HG03139 (cell line): ENCODE data around the gene RPS6KA1.
"Not testable (repeated sequence)": the region's sequence is repeated elsewhere in the genome, so short reads cannot be mapped to it uniquely, and the experiment has no call there.

Experiments used
- ATAC-seq: cut with Tn5 transposase; IDR thresholded peaks from one replicate; pipeline ENCODE4 v1.9.1; 2021; ENCODE audit not compliant: unreplicated experiment

The RPS6KA1 gene

GRCh38 chr1:26553942-26554682 is 24.6 kb downstream of the RPS6KA1 start:
- no peak for ATAC-seq

- no peak for ATAC-seq
These were observed 25.2 kb downstream of the RPS6KA1 start for GRCh38 chr1:26554781-26555180.

- ATAC-seq, result no peak
These were observed 26.0 kb downstream of the RPS6KA1 start for GRCh38 chr1:26555550-26555981.

- no peak for ATAC-seq
These were observed 26.6 kb downstream of the RPS6KA1 start for GRCh38 chr1:26556111-26556510.

GRCh38 chr1:26557008-26557407 is 27.4 kb downstream of the RPS6KA1 start:
- no peak for ATAC-seq

- no peak for ATAC-seq
These were observed 29.1 kb downstream of the RPS6KA1 start for GRCh38 chr1:26558685-26559048.

GRCh38 chr1:26560403-26560780 is 30.8 kb downstream of the RPS6KA1 start:
- no peak for ATAC-seq

GRCh38 chr1:26570287-26570686 is 40.7 kb downstream of the RPS6KA1 start:
- ATAC-seq, result no peak

GRCh38 chr1:26571381-26571780 is 41.8 kb downstream of the RPS6KA1 start:
- ATAC-seq, result no peak

- no peak for ATAC-seq
These were observed 44.5 kb downstream of the RPS6KA1 start for GRCh38 chr1:26574018-26574417.

- ATAC-seq, result no peak
These were observed 45.2 kb downstream of the RPS6KA1 start for GRCh38 chr1:26574719-26575251.

GRCh38 chr1:26575348-26575747 is 45.8 kb downstream of the RPS6KA1 start:
- ATAC-seq, result no peak

GRCh38 chr1:26578167-26578566 is 48.6 kb downstream of the RPS6KA1 start:
- no peak for ATAC-seq

- ATAC-seq, result no peak
These were observed 50.1 kb downstream of the RPS6KA1 start for GRCh38 chr1:26579681-26580111.

GRCh38 chr1:26580116-26580515 is 50.6 kb downstream of the RPS6KA1 start:
- no peak for ATAC-seq

GRCh38 chr1:26581287-26581651 is 51.7 kb downstream of the RPS6KA1 start:
- ATAC-seq, result no peak

GRCh38 chr1:26582053-26582835 is 52.7 kb downstream of the RPS6KA1 start:
- no peak for ATAC-seq

- no peak for ATAC-seq
These were observed 53.4 kb downstream of the RPS6KA1 start for GRCh38 chr1:26582836-26583460.

GRCh38 chr1:26583646-26584485 is 54.3 kb downstream of the RPS6KA1 start:
- no peak for ATAC-seq

- not testable (repeated sequence) for ATAC-seq
These were observed 55.0 kb downstream of the RPS6KA1 start for GRCh38 chr1:26584588-26584987.

- no peak for ATAC-seq
These were observed 55.9 kb downstream of the RPS6KA1 start for GRCh38 chr1:26585471-26585870.
